Fibroblast of skin of left biceps (primary cell): ENCODE measurements around the gene TNFRSF13B.
A peak's percentile ranks its signal among the peaks of the same experiment; 100 is the strongest.
"Not testable (repeated sequence)": the region's sequence is repeated elsewhere in the genome, so short reads cannot be mapped to it uniquely, and the experiment has no call there.

Experiments used
- DNase-seq, 2 experiments: peaks; one replicate each; pipeline ENCODE4 v3.0.0-alpha.2; 2013; ENCODE audit warnings: low read depth in 2 of 2

Gene TNFRSF13B

DNA sequence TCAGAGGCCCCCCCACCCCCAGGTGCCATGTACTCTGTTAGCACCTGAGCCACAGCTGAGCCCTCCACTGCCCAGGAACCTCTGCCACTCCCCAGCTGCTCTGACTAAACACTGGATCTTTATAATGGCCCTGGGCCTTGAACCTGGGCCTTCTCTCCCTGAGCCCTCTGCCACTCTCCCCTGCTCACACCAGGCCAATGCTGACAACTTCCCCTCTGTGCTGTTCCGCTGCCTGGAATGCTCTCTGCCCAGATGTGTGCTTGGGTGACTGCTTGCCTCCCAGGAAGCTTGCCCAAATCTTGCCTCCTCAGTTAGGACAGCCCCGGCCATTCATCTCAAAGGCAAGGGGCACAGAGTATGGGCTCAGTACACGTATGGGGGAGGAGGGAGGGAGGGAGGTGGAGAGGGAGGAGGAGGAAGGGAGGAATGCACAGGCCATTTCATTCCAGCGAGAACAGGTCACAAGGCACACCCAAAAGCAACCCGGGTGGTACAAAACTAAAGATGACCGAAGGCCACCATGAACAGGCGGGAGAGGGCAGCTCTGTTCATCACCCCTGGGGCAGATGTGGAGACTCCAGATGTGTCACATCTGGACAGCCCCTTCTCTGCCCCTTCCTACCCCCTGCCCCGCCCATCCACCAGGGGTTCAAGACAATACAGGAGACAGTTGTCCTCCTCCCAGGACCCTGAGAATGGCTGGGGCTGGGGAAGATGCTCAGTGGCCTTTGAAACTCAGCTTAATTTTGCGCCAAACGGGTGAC is 15.3 kb upstream of the TNFRSF13B start:
- DNase-seq = no peak

- DNase-seq = peak in 1 of 2 experiments; percentile 15
Observed at GRCh38 chr17:16986391-16986790, 14.5 kb upstream of the TNFRSF13B start.

GRCh38 chr17:16981928-16982327 is 10.0 kb upstream of the TNFRSF13B start:
- no peak for DNase-seq

DNA sequence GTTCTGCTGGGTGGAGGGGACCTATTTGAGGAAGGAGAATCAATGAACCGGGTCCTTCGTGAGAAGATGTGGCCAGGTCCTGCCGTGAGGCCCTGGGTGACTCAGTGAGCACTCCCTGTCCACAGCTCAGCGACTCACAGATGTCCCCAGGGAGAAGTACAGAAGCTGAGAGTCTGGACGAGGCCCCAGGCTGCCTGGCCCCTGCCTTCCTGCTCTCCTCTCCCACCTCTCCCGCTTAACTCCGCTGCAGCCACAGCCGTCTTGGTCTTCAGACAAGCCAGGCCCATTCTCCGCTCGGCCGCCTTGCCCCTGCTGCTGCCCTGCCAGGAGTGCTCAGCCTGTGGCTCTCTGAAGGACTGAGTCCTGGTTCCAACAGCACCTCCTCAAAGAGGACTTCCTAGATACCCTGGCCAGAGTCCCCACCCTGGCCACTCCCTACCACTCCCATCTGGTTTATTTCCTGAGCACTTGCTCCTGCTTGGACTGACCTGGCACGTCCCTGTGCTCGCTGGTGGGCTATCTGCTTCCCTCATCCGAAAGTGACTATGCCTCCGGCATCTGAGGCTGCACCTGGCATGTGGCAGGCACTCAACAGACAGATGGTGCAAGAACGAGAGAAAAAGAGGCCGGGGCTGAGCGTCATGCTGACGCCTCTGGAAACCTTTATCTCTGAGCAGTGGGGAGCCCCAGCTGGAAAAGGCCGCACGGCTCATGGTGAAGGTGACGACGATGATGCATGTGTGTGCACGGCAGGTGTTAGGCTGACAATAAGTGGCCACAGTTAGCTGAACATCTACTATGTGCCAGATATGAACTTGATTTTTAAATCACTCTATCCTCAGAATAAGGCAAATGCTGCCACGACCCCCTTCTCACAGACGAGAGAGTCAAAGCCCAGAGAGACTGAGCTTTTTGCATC is 9.2 kb upstream of the TNFRSF13B start:
- no peak for DNase-seq

- no peak for DNase-seq
Observed at GRCh38 chr17:16980061-16980460, 8.1 kb upstream of the TNFRSF13B start.

DNA sequence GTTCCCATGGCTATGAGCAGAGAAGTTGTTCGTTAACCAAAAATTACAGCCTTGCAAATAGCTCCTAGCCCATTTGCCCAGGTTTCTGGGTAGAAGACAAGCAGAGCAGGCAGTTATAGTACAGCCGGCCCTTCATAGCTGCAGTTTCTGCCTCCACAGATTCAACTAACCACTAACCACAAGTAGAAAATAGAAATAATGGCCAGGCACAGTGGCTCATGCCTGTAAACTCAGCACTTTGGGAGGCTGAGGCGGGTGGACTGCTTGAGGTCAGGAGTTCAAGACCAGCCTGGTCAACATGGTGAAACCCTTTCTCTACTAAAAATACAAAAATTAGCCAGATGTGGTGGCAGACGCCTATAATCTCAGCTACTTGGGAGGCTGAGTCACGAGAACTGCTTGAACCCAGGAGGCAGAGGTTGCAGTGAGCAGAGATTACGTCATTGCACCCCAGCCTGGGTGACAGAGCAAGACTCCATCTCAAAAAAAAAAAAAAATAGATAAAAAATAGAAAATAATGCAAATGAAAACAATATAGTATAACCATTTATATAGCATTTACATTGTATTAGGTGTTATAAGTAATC is 7.4 kb upstream of the TNFRSF13B start:
- not testable (repeated sequence) for DNase-seq

GRCh38 chr17:16977932-16978331 is 6.0 kb upstream of the TNFRSF13B start:
- peak; percentile 68 to 69 for DNase-seq

DNA sequence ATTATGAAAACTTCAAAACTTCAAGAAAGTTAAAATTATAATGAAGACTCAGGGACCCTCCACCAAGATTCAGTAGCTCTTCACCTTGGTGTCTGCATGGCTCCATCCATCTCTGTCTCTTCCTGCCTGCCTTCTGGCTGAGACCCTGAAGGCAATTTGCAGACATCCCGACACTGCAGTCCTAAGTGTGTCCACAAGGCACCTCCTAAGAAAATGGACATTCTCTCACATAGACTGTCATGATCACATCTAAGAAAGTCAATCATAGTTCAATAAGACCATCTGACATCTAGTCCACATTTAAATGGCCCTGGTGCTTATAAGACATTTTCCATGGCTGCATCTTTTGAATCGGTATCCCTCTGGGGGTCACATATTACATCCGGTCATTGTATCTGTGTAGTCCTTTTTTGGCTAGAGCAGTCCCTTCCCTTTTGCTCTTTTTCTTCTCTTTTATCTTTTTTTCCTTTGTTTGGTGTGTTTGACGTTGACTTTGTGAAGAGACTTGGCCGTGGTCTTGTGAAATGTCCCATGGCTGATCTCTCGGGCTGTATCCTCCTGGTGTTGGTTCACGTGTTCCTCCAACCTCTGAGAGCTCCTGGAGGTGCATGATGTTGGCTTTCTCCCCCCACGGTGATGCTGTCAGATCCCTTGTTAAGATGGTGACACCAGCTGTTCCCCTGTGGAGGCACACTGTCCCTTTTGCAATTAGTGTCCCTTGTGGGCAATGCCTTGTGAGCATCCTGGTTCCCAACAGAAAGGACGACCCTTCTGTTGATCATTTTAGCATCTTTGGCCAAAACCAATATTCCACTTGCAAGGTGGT is 5.0 kb upstream of the TNFRSF13B start:
- no peak for DNase-seq

DNA sequence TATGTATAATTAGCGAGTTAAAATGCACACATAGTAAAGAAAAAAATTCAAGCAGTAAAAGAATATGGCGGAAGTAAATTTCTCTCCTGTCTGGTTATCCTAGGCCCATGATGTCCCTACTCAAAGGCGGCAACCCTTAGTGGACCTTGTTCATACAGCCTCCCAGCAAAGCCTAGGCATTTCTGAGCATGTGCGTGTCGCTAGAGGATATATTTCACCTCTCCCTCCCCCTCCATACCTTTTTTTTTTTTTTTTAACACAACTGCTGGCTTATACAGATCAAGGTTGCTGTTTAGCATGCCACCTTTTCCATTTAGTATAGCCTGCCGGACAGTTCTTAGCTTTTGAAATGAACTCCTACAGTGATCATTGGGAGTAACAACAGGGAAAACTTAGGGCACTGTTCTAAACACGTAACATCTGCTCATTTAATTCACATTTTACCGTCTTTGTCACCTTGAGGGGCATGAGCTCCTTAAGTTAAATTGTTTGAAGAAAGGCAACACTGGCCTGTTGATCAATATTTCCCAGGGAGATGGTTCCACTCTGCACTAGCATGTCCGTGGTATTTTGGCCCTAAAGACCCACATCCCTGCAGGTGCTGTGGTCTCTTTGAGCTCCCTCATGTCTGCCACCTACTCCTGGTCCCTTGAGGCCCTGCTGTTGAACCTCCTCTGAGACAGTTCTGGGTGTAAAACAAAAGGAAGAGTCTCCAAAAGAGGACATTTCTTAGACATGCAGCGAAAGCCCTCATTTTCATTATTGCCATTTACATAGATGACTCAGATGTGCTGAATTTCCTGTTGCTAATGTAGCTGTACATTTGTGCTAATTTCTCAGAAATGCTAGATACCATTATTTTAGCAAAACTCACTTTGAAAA is 4.1 kb upstream of the TNFRSF13B start:
- DNase-seq = no peak

- DNase-seq = no peak
Observed at GRCh38 chr17:16975277-16975651, 3.3 kb upstream of the TNFRSF13B start.

DNA sequence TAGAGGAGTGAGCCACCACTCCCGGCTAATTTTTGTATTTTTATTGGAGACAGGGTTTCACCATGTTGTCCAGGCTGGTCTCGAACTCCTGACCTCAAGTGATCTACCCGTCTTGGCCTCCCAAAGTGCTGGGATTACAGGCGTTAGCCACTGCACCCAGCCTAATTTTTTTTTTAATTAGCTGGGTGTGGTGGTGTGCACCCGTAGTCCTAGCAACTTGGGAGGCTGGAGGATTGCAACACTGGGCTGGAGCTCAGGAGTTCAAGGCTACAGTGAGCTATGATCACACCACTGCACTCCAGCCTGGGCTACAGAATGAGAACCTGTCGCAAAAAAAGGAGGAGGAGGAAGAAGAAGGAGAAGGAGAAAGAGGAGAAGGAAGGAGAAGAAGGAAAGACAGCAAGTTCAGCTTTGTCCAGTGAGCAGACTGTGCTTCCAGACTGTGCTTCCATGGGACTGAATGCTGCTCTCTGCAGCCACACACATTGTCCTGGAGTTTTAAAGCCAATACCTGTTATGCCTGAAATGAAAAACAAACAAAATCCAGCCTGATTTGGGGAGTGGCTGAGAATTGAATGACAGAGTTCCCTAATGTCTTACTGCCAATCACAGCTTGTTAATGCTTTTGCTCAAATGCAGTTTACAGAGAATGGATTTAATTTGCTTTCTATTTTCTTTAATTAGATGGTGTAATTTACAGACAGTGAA is 2.8 kb upstream of the TNFRSF13B start:
- no peak for DNase-seq

- no peak for DNase-seq
Observed at GRCh38 chr17:16973760-16974540, 2.0 kb upstream of the TNFRSF13B start.

- not testable (repeated sequence) for DNase-seq
Observed at GRCh38 chr17:16973043-16973442, 1.1 kb upstream of the TNFRSF13B start.

- no peak for DNase-seq
Observed at GRCh38 chr17:16972346-16972745, 428 bp upstream of the TNFRSF13B start.

GRCh38 chr17:16969931-16970906 is 1.7 kb downstream of the TNFRSF13B start:
- DNase-seq = no peak

DNA sequence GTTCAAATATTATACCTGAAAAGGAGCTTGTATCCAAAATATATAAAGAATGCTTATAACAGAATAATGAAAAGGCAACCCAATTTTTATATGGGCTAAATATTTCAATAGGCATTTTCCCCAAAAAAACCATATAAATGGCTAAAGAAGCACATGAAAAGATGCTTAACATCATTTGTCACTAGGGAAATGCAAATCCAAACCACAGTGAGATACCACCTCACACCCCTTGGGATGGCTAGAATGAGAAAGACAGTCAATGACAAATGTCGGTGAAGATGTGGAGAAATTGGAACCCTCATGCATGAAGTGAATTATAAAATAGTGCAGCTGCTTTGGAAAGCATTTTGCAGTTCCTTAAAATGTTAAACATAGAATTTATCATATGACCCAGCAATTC is 3.1 kb downstream of the TNFRSF13B start:
- DNase-seq = no peak

- no peak for DNase-seq
Observed at GRCh38 chr17:16962804-16963203, 9.1 kb downstream of the TNFRSF13B start.

DNA sequence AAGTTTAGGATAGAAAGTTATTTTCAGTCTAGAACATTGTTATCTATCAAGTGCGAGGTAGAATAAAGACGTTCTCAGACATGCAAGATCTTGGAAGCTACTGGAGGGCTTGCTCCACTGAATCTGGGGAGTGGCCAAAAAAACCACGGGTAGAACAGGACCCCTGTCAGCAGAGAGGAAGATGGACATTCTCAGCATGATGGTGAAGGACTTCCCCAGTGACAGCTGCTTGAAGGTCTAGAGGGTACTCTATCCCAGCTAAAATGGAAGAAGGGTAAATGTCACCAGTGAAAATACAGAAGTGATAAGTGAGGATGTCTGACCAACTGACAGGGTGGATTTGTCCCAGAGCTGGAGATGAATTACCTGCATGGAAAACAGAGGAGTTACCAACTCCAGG is 10.1 kb downstream of the TNFRSF13B start:
- no peak for DNase-seq
